IPS DF 6.9 (cell line): ENCODE results near the gene AMELX.

Source experiments
- DNase-seq: peaks from one replicate; pipeline ENCODE4 v3.0.0-alpha.2; 2013; ENCODE audit warnings: low read depth, low spot score
- H3K27ac ChIP-seq: one replicate; pipeline ENCODE4 v1.5.1; 2013; ENCODE audit warnings: low read length, control low read depth
- H3K27me3 ChIP-seq: 2 replicates; pipeline ENCODE4 v1.6.1; 2013; ENCODE audit warnings: mild to moderate bottlenecking, low read length; ENCODE audit not compliant: control insufficient read depth, insufficient read depth
- H3K36me3 ChIP-seq: 2 replicates; pipeline ENCODE4 v1.6.1; 2013; ENCODE audit warnings: low read length; ENCODE audit not compliant: control insufficient read depth, insufficient read depth
- H3K4me1 ChIP-seq: 2 replicates; pipeline ENCODE4 v1.6.1; 2013; ENCODE audit warnings: low read length; ENCODE audit not compliant: control insufficient read depth, insufficient read depth
- H3K4me3 ChIP-seq: 2 replicates; pipeline ENCODE4 v1.5.1; 2013; ENCODE audit warnings: mild to moderate bottlenecking, low read length
- H3K9me3 ChIP-seq: 2 replicates; pipeline ENCODE4 v1.6.1; 2013; ENCODE audit warnings: low read length, inconsistent platforms; ENCODE audit not compliant: control insufficient read depth, insufficient read depth
- WGBS: extraction: QIAGEN DNeasy Blood & Tissue Kit; methylation state at CpG from one replicate; pipeline ENCODE4 v1.1.7; 2013; ENCODE audit warnings: mixed read lengths, missing lambda C conversion rate; ENCODE audit not compliant: insufficient read length, insufficient coverage; 5-methylcytosine and 5-hydroxymethylcytosine counted together

Gene AMELX

DNA sequence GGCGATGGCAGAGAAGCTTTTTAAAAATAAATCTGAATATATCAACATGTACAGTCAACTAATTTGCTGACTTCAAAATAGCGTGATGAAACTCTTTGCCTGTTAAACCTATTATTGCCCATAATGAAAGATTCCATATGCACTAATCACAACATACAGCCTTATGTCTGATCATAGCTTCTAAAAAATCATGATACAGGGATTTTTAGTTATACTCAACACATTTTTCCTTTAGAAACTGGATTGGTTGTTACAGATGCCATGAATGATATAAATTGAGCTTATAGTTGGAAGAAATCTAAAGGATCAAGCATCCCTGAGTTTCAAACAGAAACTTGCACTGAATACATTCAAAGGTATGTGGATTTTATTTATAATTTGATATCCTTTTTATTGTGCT, at the start of gene AMELX:
TSS of gene AMELX (plus strand) at position 301 of the 400 bp plus-strand sequence. CDS start 1,376 bp downstream, outside the sequence.
- no peaks in the 10 kb centered on the region for H3K9me3 ChIP-seq
- H3K4me1 ChIP-seq, result no peaks in the 10 kb centered on the region
- no peaks in the 10 kb centered on the region for H3K36me3 ChIP-seq
- no CpG with 5 or more reads among the region's 2 CpGs for WGBS
- no peak for DNase-seq
- no peak within 1 kb of the TSS for H3K27ac ChIP-seq
- no peaks in the 10 kb centered on the region for H3K27me3 ChIP-seq
- no peak within 1 kb of the TSS for H3K4me3 ChIP-seq

DNA sequence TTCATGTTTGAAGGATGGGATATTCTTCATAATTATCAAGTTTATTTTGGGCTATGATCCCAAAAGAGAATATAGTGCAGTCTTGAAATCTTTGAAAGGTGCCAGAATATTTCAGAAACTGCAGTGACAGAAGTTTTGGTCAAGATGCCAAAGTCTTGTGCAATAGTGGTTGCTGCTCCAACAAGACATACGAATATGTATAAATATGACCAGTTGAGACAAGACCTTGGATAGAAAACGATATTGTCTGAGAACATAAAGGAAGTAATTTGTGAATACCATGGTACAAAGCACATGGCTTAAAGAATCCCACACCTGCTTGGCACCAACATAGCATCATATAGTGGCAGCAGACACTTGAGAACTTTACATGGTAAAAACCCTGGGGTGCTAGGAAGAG, 48.6 kb upstream of the AMELX start:
- no peaks in the 10 kb centered on the region for H3K36me3 ChIP-seq
- WGBS, result no CpG with 5 or more reads among the region's 2 CpGs
- no peaks in the 10 kb centered on the region for H3K9me3 ChIP-seq

DNA sequence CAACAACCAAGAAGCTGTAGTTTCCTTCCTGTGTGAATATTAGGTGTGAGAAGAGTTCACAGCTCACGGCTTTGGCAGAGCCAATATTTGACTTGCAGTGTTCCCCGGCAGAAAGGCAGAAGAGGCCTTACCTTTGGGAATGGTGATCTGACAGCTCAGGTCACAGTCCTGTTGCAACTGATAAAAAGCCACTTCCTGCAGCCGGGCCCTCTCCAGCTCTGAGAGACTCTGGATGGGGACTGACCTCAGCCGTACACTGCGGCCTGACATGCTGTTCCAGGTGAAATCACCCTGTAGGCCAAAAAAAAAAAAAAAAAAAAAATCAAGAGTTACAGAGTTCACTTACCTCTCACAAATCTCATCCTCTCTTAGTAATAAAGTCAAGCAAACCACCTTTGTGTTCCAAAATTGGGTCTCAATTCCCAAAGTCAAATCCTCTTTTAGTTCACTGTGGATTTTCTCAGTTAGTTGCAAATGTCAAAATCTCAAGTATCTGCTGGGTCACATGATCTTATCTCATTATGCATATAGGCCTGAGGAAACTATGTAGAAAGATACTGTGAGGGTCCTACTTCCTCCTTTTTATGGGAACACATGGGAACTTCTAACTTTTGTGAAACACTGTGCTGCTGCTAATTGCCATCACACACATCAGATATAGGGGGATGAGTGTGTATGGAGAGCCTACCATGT, 38.6 kb upstream of the AMELX start:
- H3K4me1 ChIP-seq, result no peaks in the 10 kb centered on the region
- H3K9me3 ChIP-seq, result no peaks in the 10 kb centered on the region
- no peak overlapping the region for H3K27ac ChIP-seq
- DNase-seq, result no peak
- no CpG with 5 or more reads among the region's 5 CpGs for WGBS
- no peaks in the 10 kb centered on the region for H3K36me3 ChIP-seq
- no peak overlapping the region for H3K4me3 ChIP-seq
- H3K27me3 ChIP-seq, result no peaks in the 10 kb centered on the region

More for the DNA sequence above, 48.6 kb upstream of the AMELX start:
- DNase-seq, result no peak
- no peak overlapping the region for H3K4me3 ChIP-seq
- H3K27me3 ChIP-seq, result no peaks in the 10 kb centered on the region
- H3K27ac ChIP-seq, result no peak overlapping the region
- no peaks in the 10 kb centered on the region for H3K4me1 ChIP-seq

DNA sequence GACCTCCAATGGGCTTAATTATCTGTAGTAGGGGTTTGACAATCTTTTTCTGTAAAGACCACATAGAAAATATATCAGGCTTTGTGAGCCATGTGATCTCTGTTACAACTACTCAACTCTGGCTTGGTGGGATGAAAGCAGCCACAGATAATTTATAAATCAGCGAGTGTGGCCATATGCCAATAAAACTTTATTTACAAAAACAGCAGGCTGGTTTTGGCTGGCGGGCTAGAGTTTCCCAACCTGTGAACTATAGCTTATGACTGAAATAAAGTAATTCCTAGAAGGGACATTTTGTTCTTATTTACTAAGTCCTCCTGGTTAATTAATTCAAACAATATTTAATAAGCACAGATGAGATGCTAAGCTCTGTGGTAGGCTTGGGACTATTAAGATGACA, 35.9 kb upstream of the AMELX start:
- Histone ChIP-seq H3K36me3 (no peaks in the 10 kb centered on the region), H3K27me3 (no peaks in the 10 kb centered on the region), H3K9me3 (no peaks in the 10 kb centered on the region), H3K4me3 (no peak overlapping the region), H3K4me1 (no peaks in the 10 kb centered on the region), H3K27ac (no peak overlapping the region)
- WGBS, result no CpG with 5 or more reads among the region's 2 CpGs
- DNase-seq, result no peak

DNA sequence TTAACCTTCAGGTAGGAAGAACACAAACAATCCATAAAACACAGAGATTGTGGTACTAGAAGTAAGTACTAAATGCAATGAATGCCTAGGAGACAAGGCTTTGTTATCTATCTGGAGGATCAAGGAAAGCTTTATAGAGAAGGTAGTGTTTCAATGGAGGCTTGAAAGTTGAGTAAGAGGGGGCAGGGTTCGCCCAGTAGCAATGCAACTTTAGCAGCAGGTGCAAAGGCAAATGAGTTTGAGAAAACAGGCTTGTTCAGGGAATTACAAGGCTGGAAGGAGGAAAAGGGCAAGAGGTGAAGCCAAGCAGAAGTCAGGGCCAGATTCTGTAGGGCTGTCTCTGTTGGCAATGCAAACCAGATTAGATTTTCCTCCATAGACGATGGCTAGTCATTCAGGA, 35.5 kb upstream of the AMELX start:
- no peak for DNase-seq
- no CpG with 5 or more reads among the region's 2 CpGs for WGBS
- Histone ChIP-seq H3K36me3 (no peaks in the 10 kb centered on the region), H3K4me3 (no peak overlapping the region), H3K4me1 (no peaks in the 10 kb centered on the region), H3K27me3 (no peaks in the 10 kb centered on the region), H3K9me3 (no peaks in the 10 kb centered on the region), H3K27ac (no peak overlapping the region)

DNA sequence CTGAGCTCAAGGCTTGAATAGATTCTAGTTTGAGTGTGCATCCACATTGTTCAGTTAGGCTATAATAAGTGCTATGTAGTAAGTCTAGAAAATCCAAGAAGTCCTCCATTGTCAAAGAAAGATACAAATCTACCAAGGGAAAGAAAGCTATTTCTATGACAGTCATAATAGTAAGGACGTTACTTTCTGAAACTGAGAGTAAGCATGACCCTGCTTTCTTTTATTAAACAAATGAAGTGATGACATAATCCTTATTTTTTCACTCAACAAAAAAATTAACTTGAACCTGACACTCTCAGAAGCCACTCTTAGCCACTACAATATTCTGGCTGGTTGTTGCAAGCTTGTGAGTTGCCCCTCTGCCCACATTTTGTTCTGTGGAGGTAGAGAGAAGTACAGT, 33.8 kb upstream of the AMELX start:
- no peaks in the 10 kb centered on the region for H3K27me3 ChIP-seq
- WGBS, result no CpG with 5 or more reads among the region's 1 CpG
- no peaks in the 10 kb centered on the region for H3K9me3 ChIP-seq
- no peak overlapping the region for H3K4me3 ChIP-seq
- no peak overlapping the region for H3K27ac ChIP-seq
- no peak for DNase-seq
- H3K36me3 ChIP-seq, result no peaks in the 10 kb centered on the region
- no peaks in the 10 kb centered on the region for H3K4me1 ChIP-seq

DNA sequence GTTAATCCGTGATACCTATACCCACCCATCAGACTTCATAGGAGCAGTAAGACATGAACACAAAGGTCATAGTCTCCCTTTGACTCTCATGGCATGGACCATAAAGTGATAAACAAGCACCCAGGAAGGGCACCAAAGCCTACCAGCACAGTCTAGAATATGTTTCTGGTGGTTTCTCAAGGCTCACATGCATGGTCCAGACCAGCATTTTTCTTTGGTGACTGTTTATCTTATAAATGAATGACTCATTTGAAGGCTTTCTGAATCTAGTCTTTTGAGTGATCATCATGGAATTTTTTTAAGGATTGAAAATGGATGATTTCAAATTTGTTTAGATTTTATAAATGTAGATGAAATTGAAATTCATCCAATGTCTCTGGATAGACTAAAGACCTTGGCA, 32.0 kb upstream of the AMELX start:
- H3K27me3 ChIP-seq, result no peaks in the 10 kb centered on the region
- WGBS, result no CpG with 5 or more reads among the region's 1 CpG
- DNase-seq, result no peak

DNA sequence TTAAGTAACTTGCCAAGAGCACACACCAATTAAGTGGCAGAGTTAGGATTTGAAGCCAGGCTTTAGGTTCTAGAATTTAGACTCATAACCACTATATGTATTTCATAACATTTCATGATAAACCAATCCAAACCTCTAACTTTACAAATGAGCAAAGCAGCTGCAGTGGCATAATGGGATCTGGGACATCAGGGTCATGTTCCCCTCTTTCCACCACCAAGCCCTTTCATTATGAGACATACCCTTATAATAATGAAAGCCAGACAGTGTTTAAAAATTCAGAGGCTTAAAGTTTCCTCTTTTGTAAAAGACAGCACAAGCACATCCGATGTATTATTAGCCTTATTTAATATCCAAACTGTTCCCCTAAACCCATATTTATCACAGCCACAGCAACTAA, 28.3 kb upstream of the AMELX start:
- Histone ChIP-seq H3K4me3 (no peak overlapping the region), H3K27me3 (no peaks in the 10 kb centered on the region)
- no CpG with 5 or more reads among the region's 1 CpG for WGBS

More for the DNA sequence above, 32.0 kb upstream of the AMELX start:
- H3K36me3 ChIP-seq, result no peaks in the 10 kb centered on the region
- no peak overlapping the region for H3K4me3 ChIP-seq
- no peaks in the 10 kb centered on the region for H3K4me1 ChIP-seq
- no peaks in the 10 kb centered on the region for H3K9me3 ChIP-seq
- no peak overlapping the region for H3K27ac ChIP-seq

DNA sequence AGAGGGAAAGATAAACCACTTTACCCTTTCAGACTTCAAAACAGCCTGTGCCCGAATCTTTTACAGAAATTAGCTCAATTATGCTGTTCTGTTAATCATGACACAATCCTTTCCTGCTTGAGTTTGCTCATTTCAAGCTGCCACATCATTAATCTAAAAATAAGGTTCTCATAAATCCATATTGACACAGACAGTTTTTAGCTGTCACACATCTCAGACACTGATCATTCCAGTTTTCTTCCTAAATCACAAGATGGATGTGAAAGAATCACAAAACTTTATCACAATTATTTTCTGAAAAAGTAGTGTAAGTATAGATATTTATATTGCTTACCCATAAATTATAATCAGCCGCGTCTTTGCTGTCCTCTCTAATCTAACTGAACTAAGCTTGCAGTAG, 27.9 kb upstream of the AMELX start:
- no CpG with 5 or more reads among the region's 3 CpGs for WGBS
- H3K4me3 ChIP-seq, result no peak overlapping the region
- no peak overlapping the region for H3K27ac ChIP-seq
- no peak for DNase-seq
- no peaks in the 10 kb centered on the region for H3K27me3 ChIP-seq
- H3K36me3 ChIP-seq, result no peaks in the 10 kb centered on the region
- H3K9me3 ChIP-seq, result no peaks in the 10 kb centered on the region
- no peaks in the 10 kb centered on the region for H3K4me1 ChIP-seq

More for the DNA sequence above, 28.3 kb upstream of the AMELX start:
- Histone ChIP-seq H3K4me1 (no peaks in the 10 kb centered on the region), H3K27ac (no peak overlapping the region), H3K36me3 (no peaks in the 10 kb centered on the region), H3K9me3 (no peaks in the 10 kb centered on the region)
- DNase-seq, result no peak

DNA sequence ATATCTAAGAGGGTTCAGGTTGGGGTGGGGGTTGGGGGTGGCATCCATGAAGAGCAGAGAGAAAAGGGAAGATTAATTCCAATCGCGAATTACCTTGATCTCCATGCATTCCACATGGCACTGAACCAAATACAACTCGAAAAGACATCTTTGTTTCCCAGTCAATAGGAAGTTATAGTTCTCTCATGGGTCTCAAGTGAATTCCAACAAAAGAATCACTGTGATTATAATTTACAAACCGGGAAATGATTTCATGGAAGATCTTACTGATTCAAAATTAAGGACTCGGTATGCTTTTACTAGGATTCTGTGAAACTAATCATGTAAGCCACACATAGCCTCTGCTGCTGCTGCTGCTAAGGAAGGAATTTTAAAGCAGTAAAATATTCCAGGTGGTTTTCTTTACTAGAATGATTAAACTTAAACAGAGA, 26.6 kb upstream of the AMELX start:
- no peaks in the 10 kb centered on the region for H3K9me3 ChIP-seq
- H3K4me3 ChIP-seq, result no peak overlapping the region
- no peak overlapping the region for H3K27ac ChIP-seq
- H3K4me1 ChIP-seq, result no peaks in the 10 kb centered on the region
- H3K27me3 ChIP-seq, result no peaks in the 10 kb centered on the region
- no peak for DNase-seq
- WGBS, result no CpG with 5 or more reads among the region's 5 CpGs
- H3K36me3 ChIP-seq, result no peaks in the 10 kb centered on the region

DNA sequence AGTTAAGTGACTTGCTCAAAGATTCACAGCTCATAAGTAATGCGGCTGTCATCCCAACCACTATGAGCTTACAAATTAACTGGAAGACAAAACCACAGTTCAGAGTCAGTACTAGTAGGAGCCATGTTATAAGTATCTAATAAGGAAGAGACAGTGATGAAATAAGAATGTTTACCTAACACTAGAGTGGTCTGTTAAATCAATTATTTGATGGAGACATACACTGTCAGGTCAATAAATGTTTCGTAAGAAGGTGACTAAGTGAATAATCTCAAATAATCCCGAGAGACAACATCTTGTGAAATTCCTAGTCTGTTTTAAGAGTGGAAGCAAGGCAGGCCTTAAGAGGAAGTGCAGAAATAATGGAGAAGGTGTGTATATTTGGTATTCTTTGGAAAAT, 25.8 kb upstream of the AMELX start:
- Histone ChIP-seq H3K9me3 (no peaks in the 10 kb centered on the region), H3K27me3 (no peaks in the 10 kb centered on the region), H3K4me1 (no peaks in the 10 kb centered on the region), H3K27ac (no peak overlapping the region), H3K4me3 (no peak overlapping the region), H3K36me3 (no peaks in the 10 kb centered on the region)
- DNase-seq, result no peak
- WGBS, result no CpG with 5 or more reads among the region's 3 CpGs
